ENCODE results near the gene CARD6.
"Not testable (repeated sequence)": the region's sequence is repeated elsewhere in the genome, so short reads cannot be mapped to it uniquely, and the experiment has no call there.

The CARD6 gene

DNA sequence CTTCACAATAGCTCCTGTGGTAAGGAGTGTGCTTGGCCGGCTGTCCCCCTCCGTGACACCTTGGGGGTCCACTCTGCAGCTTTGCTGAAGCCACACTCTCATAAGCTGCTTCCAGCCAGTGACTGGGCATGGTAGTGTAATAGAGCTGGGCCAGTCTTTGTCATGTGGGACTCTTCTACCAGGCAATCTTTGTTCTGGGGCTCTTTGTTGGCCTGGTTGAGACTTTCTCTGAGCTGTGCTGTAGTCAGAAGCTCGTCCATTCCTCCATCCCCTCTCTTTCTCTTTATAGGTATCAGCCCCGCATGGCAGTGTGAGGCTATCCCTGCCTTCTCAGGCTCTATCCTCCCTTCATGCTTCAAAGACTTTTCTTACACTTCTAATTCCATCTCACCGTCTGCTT lies 25.7 kb downstream of the CARD6 start:
- TF ChIP-seq, protein P1, sequence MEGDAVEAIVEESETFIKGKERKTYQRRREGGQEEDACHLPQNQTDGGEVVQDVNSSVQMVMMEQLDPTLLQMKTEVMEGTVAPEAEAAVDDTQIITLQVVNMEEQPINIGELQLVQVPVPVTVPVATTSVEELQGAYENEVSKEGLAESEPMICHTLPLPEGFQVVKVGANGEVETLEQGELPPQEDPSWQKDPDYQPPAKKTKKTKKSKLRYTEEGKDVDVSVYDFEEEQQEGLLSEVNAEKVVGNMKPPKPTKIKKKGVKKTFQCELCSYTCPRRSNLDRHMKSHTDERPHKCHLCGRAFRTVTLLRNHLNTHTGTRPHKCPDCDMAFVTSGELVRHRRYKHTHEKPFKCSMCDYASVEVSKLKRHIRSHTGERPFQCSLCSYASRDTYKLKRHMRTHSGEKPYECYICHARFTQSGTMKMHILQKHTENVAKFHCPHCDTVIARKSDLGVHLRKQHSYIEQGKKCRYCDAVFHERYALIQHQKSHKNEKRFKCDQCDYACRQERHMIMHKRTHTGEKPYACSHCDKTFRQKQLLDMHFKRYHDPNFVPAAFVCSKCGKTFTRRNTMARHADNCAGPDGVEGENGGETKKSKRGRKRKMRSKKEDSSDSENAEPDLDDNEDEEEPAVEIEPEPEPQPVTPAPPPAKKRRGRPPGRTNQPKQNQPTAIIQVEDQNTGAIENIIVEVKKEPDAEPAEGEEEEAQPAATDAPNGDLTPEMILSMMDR (IDR thresholded peaks at IDR 0.05; ENCODE audit: low read depth, low read length, missing control alignments): no peak
- DNase-seq (ENCODE audit: extremely low read depth, low read depth): no peak

DNA sequence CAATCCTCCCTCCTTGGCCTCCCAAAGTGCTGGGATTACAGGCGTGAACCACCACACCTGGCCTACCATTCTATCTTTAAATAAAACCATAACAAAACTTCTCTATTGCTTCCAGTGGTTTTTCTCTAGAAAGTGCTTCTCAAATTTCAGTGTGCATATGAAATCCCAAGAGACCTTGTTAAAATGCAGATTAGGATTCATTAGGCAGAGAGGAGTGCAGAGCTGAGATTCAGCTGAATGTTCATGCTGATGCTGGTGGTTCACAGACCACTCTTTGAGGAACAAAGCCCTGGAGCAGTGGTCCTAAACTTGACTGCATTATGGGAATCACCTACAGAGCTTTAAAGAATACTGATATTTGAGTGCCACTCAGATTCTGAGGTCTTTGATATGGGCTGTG lies 28.2 kb downstream of the CARD6 start:
- H3K4me3 ChIP-seq (replicated peaks; ENCODE audit: low read depth, low read length): no peak overlapping the region
- DNase-seq (ENCODE audit: extremely low read depth, low read depth): no peak
- TF ChIP-seq, protein P1 (IDR thresholded peaks at IDR 0.05; ENCODE audit: low read depth, low read length, missing control alignments): no peak

More for the DNA sequence above, 25.7 kb downstream of the CARD6 start:
- no peak overlapping the region for H3K4me3 ChIP-seq (replicated peaks; ENCODE audit: low read depth, low read length)

DNA sequence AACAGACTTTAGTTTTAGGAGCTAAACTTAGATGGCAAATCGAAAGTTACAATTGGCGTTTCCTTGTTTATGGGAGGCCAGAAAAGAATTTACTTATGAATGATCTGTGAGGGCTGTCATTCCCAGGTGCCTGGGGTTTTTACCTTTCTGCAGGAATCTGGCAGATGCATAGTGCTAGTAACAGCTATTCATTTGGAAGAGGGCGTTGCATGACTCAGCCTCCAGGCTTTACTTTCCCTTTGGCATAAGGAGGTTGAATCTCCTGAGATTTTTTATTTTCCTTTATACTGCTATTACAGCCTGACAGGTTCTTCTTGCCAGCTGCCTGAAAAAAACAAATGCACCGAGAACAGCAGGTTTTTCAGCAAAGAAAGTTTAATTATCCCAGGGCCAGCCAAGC lies 30.0 kb downstream of the CARD6 start:
- TF ChIP-seq, protein P1 (IDR thresholded peaks at IDR 0.05; ENCODE audit: low read depth, low read length, missing control alignments): no peak
- DNase-seq (ENCODE audit: extremely low read depth, low read depth): no peak
- no peak overlapping the region for H3K4me3 ChIP-seq (replicated peaks; ENCODE audit: low read depth, low read length)

GRCh38 chr5:40872253-40872652 lies 31.1 kb downstream of the CARD6 start:
- not testable (repeated sequence) for DNase-seq (ENCODE audit: extremely low read depth, low read depth); H3K4me3 ChIP-seq (replicated peaks; ENCODE audit: low read depth, low read length)

DNA sequence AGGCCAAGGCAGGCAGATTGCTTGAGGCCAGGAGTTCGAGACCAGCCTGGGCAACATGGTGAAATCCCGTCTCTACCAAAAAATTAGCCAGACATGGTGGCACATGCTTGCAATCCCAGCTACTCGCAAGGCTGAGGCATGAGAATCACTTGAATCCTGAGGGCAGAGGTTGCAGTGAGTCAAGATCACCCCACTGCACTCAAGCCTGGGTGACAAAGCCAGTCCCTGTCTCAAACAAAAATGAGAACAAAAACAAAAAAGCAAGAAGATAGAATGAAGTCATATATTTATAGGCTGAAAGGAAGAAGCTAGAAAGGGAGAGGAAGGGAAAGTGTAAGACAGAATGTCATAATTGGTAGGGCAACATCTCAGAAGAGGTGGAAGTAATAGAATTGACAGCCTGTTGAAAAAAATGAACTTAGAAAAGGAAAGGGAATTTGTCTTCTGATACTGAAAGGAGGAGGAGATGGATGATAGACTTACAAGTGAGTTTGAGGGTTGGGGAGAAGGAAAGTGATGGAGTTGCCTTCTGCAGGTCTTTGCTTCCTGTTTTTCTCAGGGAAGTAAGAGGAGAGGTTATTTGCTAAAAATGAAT lies 32.2 kb downstream of the CARD6 start:
- H3K4me3 ChIP-seq (replicated peaks; ENCODE audit: low read depth, low read length): no peak overlapping the region
- TF ChIP-seq, protein P1 (IDR thresholded peaks at IDR 0.05; ENCODE audit: low read depth, low read length, missing control alignments): no peak
- no peak for DNase-seq (ENCODE audit: extremely low read depth, low read depth)

GRCh38 chr5:40875958-40876357 lies 34.8 kb downstream of the CARD6 start:
- no peak overlapping the region for H3K4me3 ChIP-seq (replicated peaks; ENCODE audit: low read depth, low read length)
- TF ChIP-seq, protein P1 (IDR thresholded peaks at IDR 0.05; ENCODE audit: low read depth, low read length, missing control alignments): no peak

DNA sequence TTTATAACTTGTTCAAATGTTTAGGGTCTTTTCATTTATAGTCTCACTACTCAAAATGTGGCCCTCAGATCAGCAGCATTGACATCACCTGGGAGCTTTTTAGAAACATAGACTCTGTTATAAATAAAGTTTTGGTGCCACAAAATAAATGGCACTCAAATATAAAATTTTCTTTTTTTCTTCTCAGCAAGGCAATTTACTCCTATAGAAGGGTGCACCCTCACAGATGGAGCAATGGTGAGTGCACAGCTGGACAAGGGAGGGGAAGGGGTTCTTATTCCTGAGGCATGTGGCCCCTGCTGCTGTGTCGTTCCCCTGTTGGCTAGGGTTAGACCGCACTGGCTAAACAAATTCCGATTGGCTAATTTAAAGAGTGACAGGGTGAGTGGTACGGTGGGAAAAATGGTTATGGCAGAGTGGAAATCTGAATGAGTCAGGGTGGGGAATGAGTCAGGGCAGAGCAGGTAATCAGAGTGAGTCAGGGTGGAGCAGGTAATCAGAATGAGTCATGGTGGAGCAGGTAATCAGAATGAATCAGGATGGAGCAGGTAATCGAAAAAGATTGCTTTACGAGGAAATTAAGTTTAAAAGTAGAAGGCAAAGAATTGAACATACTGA lies 36.3 kb downstream of the CARD6 start:
- no peak for DNase-seq (ENCODE audit: extremely low read depth, low read depth)
- no peak overlapping the region for H3K4me3 ChIP-seq (replicated peaks; ENCODE audit: low read depth, low read length)
- TF ChIP-seq, protein P1 (IDR thresholded peaks at IDR 0.05; ENCODE audit: low read depth, low read length, missing control alignments): no peak

More at GRCh38 chr5:40875958-40876357, 34.8 kb downstream of the CARD6 start:
- DNase-seq (ENCODE audit: extremely low read depth, low read depth): no peak
